RWPE1 (cell line): ENCODE measurements around the gene FASN.

Experiments
- CTCF ChIA-PET: fragments of 350-600 bp; sonication (Branson Sonifier 250); formaldehyde crosslinking; extraction: SDS; loops from one replicate; lab custom pipeline; 2021; lab: Yijun Ruan, JAX
- POLR2A ChIA-PET: fragments of 400-600 bp; formaldehyde crosslinking; extraction: SDS; loops from one replicate; lab custom pipeline; 2020; ENCODE audit warnings: antibody characterized with exemption; ENCODE audit not compliant: low non-redundant PET; lab: Yijun Ruan, JAX
- DNase-seq: peaks from one replicate; pipeline ENCODE4 v3.0.0; 2012; ENCODE audit warnings: low spot score
- H3K27ac ChIP-seq: fragments of 450-650 bp; 2 replicates; pipeline ENCODE4 v1.5.1; 2017
- TF ChIP-seq, protein P1 (sequence below): fragments of 450-650 bp; conservative IDR thresholded peaks from 2 replicates; pipeline ENCODE4 v1.5.1; 2017; ENCODE audit warnings: low read depth, mild to moderate bottlenecking

The FASN gene

DNA sequence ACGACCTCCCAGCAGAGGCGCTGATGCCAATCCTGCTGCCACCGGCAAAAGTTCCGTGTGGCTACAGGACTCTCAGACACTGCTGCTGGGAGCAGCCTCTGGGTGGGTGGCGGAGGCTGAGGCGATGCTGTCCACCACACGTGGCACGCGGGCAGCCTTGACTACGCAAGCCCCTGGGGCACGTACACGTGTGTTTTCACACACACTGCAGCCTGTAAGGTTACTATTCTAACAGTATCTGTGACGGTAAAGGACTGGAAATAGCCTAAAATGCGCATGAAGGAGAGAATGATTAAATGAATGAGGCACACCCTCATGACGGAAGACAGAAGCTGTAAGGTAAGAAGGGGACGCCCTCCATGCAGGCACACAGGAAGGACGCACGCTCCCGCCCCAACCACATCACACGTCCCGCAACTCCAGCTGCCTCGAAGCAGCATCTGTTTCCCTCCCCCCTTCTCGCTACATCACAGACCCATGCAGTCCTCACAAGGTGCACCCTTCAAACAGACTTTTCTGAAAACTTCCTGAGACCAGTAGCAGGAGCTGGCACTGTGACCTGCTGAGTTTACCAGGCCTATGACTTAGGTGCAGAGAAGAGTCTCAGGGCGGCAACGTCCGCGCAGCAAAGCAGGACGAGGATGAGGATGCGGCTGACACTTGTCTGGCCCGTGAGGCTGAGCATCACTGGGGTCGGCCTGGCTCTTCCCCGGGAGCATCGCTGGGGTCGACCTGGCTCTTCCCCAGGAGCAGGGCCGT, 28.7 kb upstream of the FASN start:
- no peak for DNase-seq
- POLR2A ChIA-PET = no interaction called here
- CTCF ChIA-PET = interaction anchor here (0.7 kb wide), 1 partner anchor 89 kb away, joined by 4 read pairs; the partner anchor contains the start of gene DCXR
- TF ChIP-seq, protein P1, sequence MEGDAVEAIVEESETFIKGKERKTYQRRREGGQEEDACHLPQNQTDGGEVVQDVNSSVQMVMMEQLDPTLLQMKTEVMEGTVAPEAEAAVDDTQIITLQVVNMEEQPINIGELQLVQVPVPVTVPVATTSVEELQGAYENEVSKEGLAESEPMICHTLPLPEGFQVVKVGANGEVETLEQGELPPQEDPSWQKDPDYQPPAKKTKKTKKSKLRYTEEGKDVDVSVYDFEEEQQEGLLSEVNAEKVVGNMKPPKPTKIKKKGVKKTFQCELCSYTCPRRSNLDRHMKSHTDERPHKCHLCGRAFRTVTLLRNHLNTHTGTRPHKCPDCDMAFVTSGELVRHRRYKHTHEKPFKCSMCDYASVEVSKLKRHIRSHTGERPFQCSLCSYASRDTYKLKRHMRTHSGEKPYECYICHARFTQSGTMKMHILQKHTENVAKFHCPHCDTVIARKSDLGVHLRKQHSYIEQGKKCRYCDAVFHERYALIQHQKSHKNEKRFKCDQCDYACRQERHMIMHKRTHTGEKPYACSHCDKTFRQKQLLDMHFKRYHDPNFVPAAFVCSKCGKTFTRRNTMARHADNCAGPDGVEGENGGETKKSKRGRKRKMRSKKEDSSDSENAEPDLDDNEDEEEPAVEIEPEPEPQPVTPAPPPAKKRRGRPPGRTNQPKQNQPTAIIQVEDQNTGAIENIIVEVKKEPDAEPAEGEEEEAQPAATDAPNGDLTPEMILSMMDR = no peak
- H3K27ac ChIP-seq = no peak overlapping the region

- no peak overlapping the region for H3K27ac ChIP-seq
- ChIA-PET CTCF (interaction anchor here (0.6 kb wide), 1 partner anchor 507 kb away, joined by 5 read pairs; no protein-coding TSS in a partner anchor), POLR2A (no interaction called here)
- no peak for DNase-seq
- TF ChIP-seq, protein P1 = no peak
Measured at GRCh38 chr17:82124101-82124500, 26.1 kb upstream of the FASN start.

GRCh38 chr17:82121660-82122629, 23.9 kb upstream of the FASN start:
- peak overlapping the region; percentile 22 for H3K27ac ChIP-seq
- ChIA-PET POLR2A (no interaction called here), CTCF (interaction anchor here (0.7 kb wide), 1 partner anchor 59 kb away, joined by 3 read pairs; no protein-coding TSS in a partner anchor)
- TF ChIP-seq, protein P1 = no peak
- DNase-seq = no peak

DNA sequence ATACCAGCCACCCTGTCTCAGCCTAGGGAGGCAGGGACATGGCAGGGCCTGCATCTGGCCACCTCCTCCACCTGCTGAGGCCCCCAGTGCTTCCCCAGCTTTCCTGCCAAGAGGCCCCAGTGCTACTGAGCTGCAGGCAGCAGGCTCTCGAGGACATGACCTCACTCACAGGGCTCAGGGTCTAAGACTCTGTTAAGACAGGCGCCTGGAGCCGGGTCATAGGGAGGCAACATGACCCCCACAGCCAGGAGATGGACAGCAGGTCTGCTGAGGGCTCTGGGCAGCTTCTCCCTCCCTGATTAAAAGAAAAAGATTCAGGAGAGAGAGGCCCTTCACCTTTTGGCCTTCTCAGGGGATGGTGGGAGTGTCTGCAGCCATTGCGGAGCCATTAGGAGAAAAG, 23.2 kb upstream of the FASN start:
- POLR2A ChIA-PET = no interaction called here
- TF ChIP-seq, protein P1 = no peak
- no peak for DNase-seq
- H3K27ac ChIP-seq = peak overlapping the region; percentile 22
- CTCF ChIA-PET = interaction anchor here (0.7 kb wide), 2 partner anchors 33 to 58 kb away, joined by 3 to 5 read pairs; no protein-coding TSS in a partner anchor

DNA sequence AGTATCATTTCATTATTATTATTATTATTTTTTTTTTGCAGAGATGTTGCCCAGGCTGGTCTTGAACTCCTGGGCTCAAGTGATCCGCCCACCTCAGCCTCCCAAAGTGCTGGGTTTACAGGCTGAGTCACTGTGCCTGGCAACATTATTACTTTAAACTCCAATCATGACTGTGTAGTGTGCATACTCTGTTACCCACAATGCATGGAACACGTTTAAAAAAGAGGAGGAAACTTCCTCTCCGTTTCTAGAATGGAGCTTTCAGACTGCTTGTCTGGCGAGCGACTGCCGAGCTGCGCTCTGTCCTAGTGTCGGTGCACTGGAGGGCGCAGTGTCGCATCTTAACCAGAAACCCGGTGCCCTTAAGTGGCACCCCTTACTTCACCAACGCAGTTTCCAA, 22.1 kb upstream of the FASN start:
- POLR2A ChIA-PET = no interaction called here
- DNase-seq = no peak
- peak overlapping the region; percentile 22 for H3K27ac ChIP-seq
- CTCF ChIA-PET = no interaction called here
- TF ChIP-seq, protein P1 = no peak

GRCh38 chr17:82118815-82119380, 20.9 kb upstream of the FASN start:
- DNase-seq = no peak
- peak overlapping the region; percentile 19 for H3K27ac ChIP-seq
- ChIA-PET POLR2A (no interaction called here), CTCF (no interaction called here)
- TF ChIP-seq, protein P1 = no peak
